GM23338 (cell line): Measurements from ENCODE around the gene TMEM51. TPM values are rescaled to one million over a fixed set of nuclear protein-coding genes. Genes with fewer than 3 reads are reported as not detected.

ENCODE experiments used
- ATAC-seq: fragments of 200-7000 bp; cut with Tn5 transposase; 3 replicates; pipeline ENCODE4 v1.9.1; 2020
- DNase-seq: peaks from one replicate; pipeline ENCODE4 v3.0.0-alpha.2; 2015; ENCODE audit warnings: low spot score
- H2AFZ ChIP-seq: fragments of 200-600 bp; sonication (generic); 2 replicates; pipeline ENCODE4 v1.8.0; 2016; ENCODE audit warnings: antibody characterized with exemption, mild to moderate bottlenecking, moderate library complexity
- H3F3A ChIP-seq: fragments of 200-600 bp; sonication (generic); replicated peaks from 2 replicates; pipeline ENCODE4 v1.8.0; 2017; ENCODE audit warnings: antibody characterized with exemption, mixed run types, low read depth
- H3K27ac ChIP-seq: fragments of 200-600 bp; sonication (generic); 2 replicates; pipeline ENCODE4 v1.6.1; 2016; ENCODE audit warnings: low read depth
- H3K27me3 ChIP-seq: fragments of 200-600 bp; sonication (generic); 2 replicates; pipeline ENCODE4 v1.8.0; 2016; ENCODE audit warnings: mild to moderate bottlenecking, mixed run types, moderate library complexity; ENCODE audit not compliant: insufficient read depth
- H3K36me3 ChIP-seq: fragments of 200-600 bp; sonication (generic); 2 replicates; pipeline ENCODE4 v1.8.0; 2016; ENCODE audit warnings: mild to moderate bottlenecking; ENCODE audit not compliant: insufficient read depth
- H3K4me1 ChIP-seq: fragments of 200-600 bp; sonication (generic); 2 replicates; pipeline ENCODE4 v1.8.0; 2016; ENCODE audit warnings: mild to moderate bottlenecking, moderate library complexity; ENCODE audit not compliant: insufficient read depth
- H3K4me2 ChIP-seq: fragments of 200-600 bp; sonication (generic); 2 replicates; pipeline ENCODE4 v1.7.1; 2017; ENCODE audit warnings: mixed run types
- H3K4me3 ChIP-seq: fragments of 200-600 bp; sonication (generic); 2 replicates; pipeline ENCODE4 v1.6.1; 2016; ENCODE audit warnings: mixed run types
- H3K79me2 ChIP-seq: fragments of 200-600 bp; sonication (generic); replicated peaks from 2 replicates; pipeline ENCODE4 v1.8.0; 2017; ENCODE audit warnings: mild to moderate bottlenecking; ENCODE audit not compliant: insufficient read depth
- H3K9me2 ChIP-seq: fragments of 200-600 bp; sonication (generic); 2 replicates; pipeline ENCODE4 v1.8.0; 2017; ENCODE audit not compliant: insufficient read depth
- H4K20me1 ChIP-seq: fragments of 200-600 bp; sonication (generic); replicated peaks from 2 replicates; pipeline ENCODE4 v1.8.0; 2017; ENCODE audit warnings: mild to moderate bottlenecking; ENCODE audit not compliant: insufficient read depth
- H3K27ac Mint-ChIP-seq: 2 replicates; pipeline ENCODE4 v1.8.0; 2020; ENCODE audit warnings: inconsistent platforms, mild to moderate bottlenecking, moderate library complexity, mixed read lengths
- H3K27me3 Mint-ChIP-seq: 3 replicates; pipeline ENCODE4 v1.8.0; 2022; ENCODE audit warnings: low read depth, mild to moderate bottlenecking, moderate library complexity, mixed read lengths, inconsistent platforms; ENCODE audit not compliant: insufficient read depth, poor library complexity
- H3K36me3 Mint-ChIP-seq: 3 replicates; pipeline ENCODE4 v1.8.0; 2021; ENCODE audit warnings: low read depth, mild to moderate bottlenecking, inconsistent platforms, moderate library complexity, mixed read lengths
- H3K4me1 Mint-ChIP-seq: 3 replicates; pipeline ENCODE4 v1.8.0; 2020; ENCODE audit warnings: mild to moderate bottlenecking, inconsistent platforms, mixed read lengths
- H3K4me3 Mint-ChIP-seq: 3 replicates; pipeline ENCODE4 v1.8.0; 2021; ENCODE audit warnings: moderate library complexity, mild to moderate bottlenecking, inconsistent platforms, mixed read lengths
- H3K9me3 Mint-ChIP-seq: 3 replicates; pipeline ENCODE4 v1.8.0; 2020; ENCODE audit warnings: moderate library complexity, mild to moderate bottlenecking, inconsistent platforms, mixed read lengths
- CREB1 ChIP-seq: fragments of 250-450 bp; sonication (Bioruptor Pico); IDR thresholded peaks from 2 replicates; pipeline ENCODE4 v1.5.0; 2020; ENCODE audit warnings: low read depth, mild to moderate bottlenecking, moderate library complexity
- ETS1 ChIP-seq: IDR thresholded peaks from 2 replicates; pipeline ENCODE4 v1.6.1; 2016; ENCODE audit warnings: antibody characterized with exemption
- EZH2 ChIP-seq: fragments of 200-600 bp; sonication (generic); IDR thresholded peaks from one replicate; pipeline ENCODE4 v1.8.0; 2017; ENCODE audit warnings: antibody characterized with exemption, mild to moderate bottlenecking, low read depth; ENCODE audit not compliant: unreplicated experiment
- EZH2phosphoT487 ChIP-seq: fragments of 200-600 bp; sonication (generic); IDR thresholded peaks from one replicate; pipeline ENCODE4 v1.8.1; 2018; ENCODE audit warnings: antibody characterized with exemption; ENCODE audit not compliant: unreplicated experiment
- JUNB ChIP-seq: IDR thresholded peaks from one replicate; pipeline ENCODE4 v1.6.1; 2016; ENCODE audit warnings: antibody characterized with exemption; ENCODE audit not compliant: unreplicated experiment
- NANOG ChIP-seq: IDR thresholded peaks from 2 replicates; pipeline ENCODE4 v1.6.1; 2016; ENCODE audit warnings: antibody characterized with exemption, borderline replicate concordance
- POLR2AphosphoS5 ChIP-seq: IDR thresholded peaks from 2 replicates; pipeline ENCODE4 v1.6.1; 2016; ENCODE audit warnings: antibody characterized with exemption, low read depth
- REST ChIP-seq: IDR thresholded peaks from one replicate; pipeline ENCODE4 v1.6.1; 2018; ENCODE audit warnings: antibody characterized with exemption; ENCODE audit not compliant: unreplicated experiment
- STAT1 ChIP-seq: IDR thresholded peaks from one replicate; pipeline ENCODE4 v1.6.1; 2016; ENCODE audit warnings: antibody characterized with exemption; ENCODE audit not compliant: unreplicated experiment
- ZNF114 ChIP-seq: fragments of 250-450 bp; sonication (Bioruptor Pico); IDR thresholded peaks from 2 replicates; pipeline ENCODE4 v1.5.0; 2020; ENCODE audit warnings: mild to moderate bottlenecking, moderate library complexity
- ZNF331 ChIP-seq: fragments of 250-450 bp; sonication (Bioruptor Pico); IDR thresholded peaks from 2 replicates; pipeline ENCODE4 v1.5.0; 2020; ENCODE audit warnings: low read depth, mild to moderate bottlenecking, moderate library complexity
- ZNF462 ChIP-seq: fragments of 250-450 bp; sonication (Bioruptor Pico); IDR thresholded peaks from 2 replicates; pipeline ENCODE4 v1.5.0; 2020; ENCODE audit warnings: mild to moderate bottlenecking, moderate library complexity
- polyA plus RNA-seq: library from polyadenylated mRNA; unstranded; fragments of >200 nt; fragmentation: Nextera tagmentation; extraction: Ambion mirVana; gene quantifications from 2 replicates; pipeline ENCODE4 v1.2.1, GENCODE V29; 2016
- total RNA-seq: library from RNA; depleted of rRNA; stranded (reverse); fragments of >200 nt; shearing (Covaris generic); gene quantifications from 2 replicates; pipeline ENCODE4 v1.2.3, GENCODE V29; 2014
- TF ChIP-seq, protein P1 (sequence below), 2 experiments: fragments of 200-600 bp in 1 of 2; sonication (generic) in 1 of 2; conservative IDR thresholded peaks; 2 replicates each; pipeline versions ENCODE4 v1.5.1 to v1.6.1; 2016 to 2017; ENCODE audit warnings: antibody characterized with exemption in 2 of 2, low read depth in 2 of 2, mild to moderate bottlenecking in 2 of 2, moderate library complexity in 1 of 2

Gene TMEM51
- total and polyA plus RNA-seq, 2 experiments from 2014 or later: 4.0 to 5.2 TPM

DNA sequence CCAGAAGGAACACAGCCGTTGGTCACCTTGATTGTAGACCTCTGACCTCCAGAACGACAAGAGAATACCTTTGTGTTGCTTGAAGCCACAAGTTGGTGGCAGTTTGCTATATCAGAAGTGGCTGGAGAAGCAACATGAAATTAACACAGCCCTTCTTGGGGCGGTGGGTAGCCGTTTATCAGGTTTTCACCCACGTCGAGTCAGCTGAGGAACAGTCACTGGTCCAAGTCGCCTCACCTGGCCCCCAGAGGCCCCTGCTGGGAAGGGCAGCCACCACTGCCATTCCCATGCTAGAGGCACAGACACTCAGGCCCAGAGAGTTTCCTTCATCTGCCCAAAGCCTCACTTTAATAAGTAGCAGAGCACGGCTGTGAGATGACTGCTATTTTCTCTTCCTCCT lies 37.7 kb downstream of the TMEM51 start (continued):
- TF ChIP-seq ZNF462 (CRISPR knock-in tag) (no peak), EZH2 (no peak), JUNB (no peak), EZH2phosphoT487 (no peak), ZNF114 (CRISPR knock-in tag) (no peak), ZNF331 (CRISPR knock-in tag) (no peak)

- Histone ChIP-seq H3K27ac (no peak overlapping the region), H3K79me2 (no peaks in the 10 kb centered on the region; the same call in none of the 2 replicates), H3K4me2 (no peak overlapping the region), H3K4me3 (no peak overlapping the region), H2AFZ (no peak overlapping the region), H3K4me1 (peaks cover 26% of the 10 kb centered on the region), H3K9me2 (no peaks in the 10 kb centered on the region; the same call in 1 of the 2 replicates), H3K27me3 (no peaks in the 10 kb centered on the region), H3F3A (no peaks in the 10 kb centered on the region), H4K20me1 (no peaks in the 10 kb centered on the region; the same call in 1 of the 2 replicates), H3K36me3 (no peaks in the 10 kb centered on the region)
- no peak for DNase-seq
- Mint-ChIP-seq H3K4me1 (peaks cover 53% of the 10 kb centered on the region), H3K36me3 (no peaks in the 10 kb centered on the region), H3K27ac (no peak overlapping the region), H3K4me3 (no peak overlapping the region), H3K27me3 (peaks cover 7% of the 10 kb centered on the region), H3K9me3 (no peaks in the 10 kb centered on the region)
- ATAC-seq: no peak
- TF ChIP-seq JUNB (no peak), ETS1 (no peak), STAT1 (no peak), ZNF114 (CRISPR knock-in tag) (no peak), CREB1 (CRISPR knock-in tag) (no peak), ZNF331 (CRISPR knock-in tag) (no peak), POLR2AphosphoS5 (no peak), NANOG (no peak), EZH2 (no peak), REST (no peak), EZH2phosphoT487 (no peak)
- TF ChIP-seq, protein P1, sequence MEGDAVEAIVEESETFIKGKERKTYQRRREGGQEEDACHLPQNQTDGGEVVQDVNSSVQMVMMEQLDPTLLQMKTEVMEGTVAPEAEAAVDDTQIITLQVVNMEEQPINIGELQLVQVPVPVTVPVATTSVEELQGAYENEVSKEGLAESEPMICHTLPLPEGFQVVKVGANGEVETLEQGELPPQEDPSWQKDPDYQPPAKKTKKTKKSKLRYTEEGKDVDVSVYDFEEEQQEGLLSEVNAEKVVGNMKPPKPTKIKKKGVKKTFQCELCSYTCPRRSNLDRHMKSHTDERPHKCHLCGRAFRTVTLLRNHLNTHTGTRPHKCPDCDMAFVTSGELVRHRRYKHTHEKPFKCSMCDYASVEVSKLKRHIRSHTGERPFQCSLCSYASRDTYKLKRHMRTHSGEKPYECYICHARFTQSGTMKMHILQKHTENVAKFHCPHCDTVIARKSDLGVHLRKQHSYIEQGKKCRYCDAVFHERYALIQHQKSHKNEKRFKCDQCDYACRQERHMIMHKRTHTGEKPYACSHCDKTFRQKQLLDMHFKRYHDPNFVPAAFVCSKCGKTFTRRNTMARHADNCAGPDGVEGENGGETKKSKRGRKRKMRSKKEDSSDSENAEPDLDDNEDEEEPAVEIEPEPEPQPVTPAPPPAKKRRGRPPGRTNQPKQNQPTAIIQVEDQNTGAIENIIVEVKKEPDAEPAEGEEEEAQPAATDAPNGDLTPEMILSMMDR (conservative IDR thresholded peaks at IDR 0.05; ENCODE audit: low read depth in 2 of 2): no peak
These were observed 38.2 kb downstream of the TMEM51 start for GRCh38 chr1:15191770-15192169.
